Activated naive CD8-positive, alpha-beta T cell treated with anti-CD3 and anti-CD28 coated beads, Interleukin-2, amount 10 ng/mL, durations not matched to agents 7 days and 5 days (primary cell): ENCODE results near the gene ZNF558. TPM values are rescaled to one million over a fixed set of nuclear protein-coding genes. Genes with fewer than 3 reads are reported as not detected.

Source experiments
- total RNA-seq, 2 experiments: library from RNA; stranded (reverse); gene quantifications; one replicate each; pipeline ENCODE4 v1.2.3, GENCODE V29; 2021

The ZNF558 gene
- total RNA-seq, 2 experiments from 2014 or later = 35.0 to 36.4 TPM

Other genes with a start within 250 kb of the ZNF558 start
- gene ADAMTS10, start 221.6 kb downstream of the ZNF558 start, total RNA-seq = 10 to 100 TPM; 40.3 to 41.3 TPM
- gene NFILZ, start 201.7 kb downstream of the ZNF558 start, total RNA-seq = not detected
- not detected for gene ACTL9, start 133.5 kb downstream of the ZNF558 start, total RNA-seq
- gene OR2Z1, start 110.7 kb downstream of the ZNF558 start, total RNA-seq = not detected
- not detected for gene MBD3L1, start 73 bp upstream of the ZNF558 start, total RNA-seq
- under 1 TPM; 0.03 to 0.09 TPM for gene MUC16, start 178.1 kb upstream of the ZNF558 start, total RNA-seq